ENCODE measurements around the gene USH1C. TPM values are rescaled to one million over a fixed set of nuclear protein-coding genes. Genes with fewer than 3 reads are reported as not detected.

Gene USH1C
- total RNA-seq, 1 experiment from 2014 or later = 17.5 TPM

DNA sequence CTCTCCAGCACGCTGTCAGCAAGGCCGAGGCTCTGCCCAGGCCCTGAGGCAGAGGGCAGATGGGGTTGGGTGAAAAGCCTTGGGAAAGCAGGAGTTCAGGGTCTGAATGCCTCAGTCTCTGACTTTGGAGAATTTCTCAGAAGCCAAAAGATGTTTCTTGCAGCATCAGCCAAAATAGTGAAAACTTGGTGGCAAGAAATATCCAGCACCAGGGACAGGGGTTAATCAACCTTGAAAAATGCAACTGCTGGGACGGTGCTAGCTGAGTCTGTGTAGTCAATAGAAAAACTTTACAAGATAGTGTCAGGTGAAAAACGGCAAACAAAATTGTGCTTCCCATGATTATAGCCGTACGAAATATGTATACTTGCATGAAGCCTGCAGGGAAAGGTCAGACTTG, 66.1 kb downstream of the USH1C start:
- Mint-ChIP-seq H3K36me3 (ENCODE audit: insufficient read depth, unreplicated experiment) (no peaks in the 10 kb centered on the region), H3K27ac (ENCODE audit: unreplicated experiment) (no peak overlapping the region), H3K4me1 (ENCODE audit: low read depth, unreplicated experiment) (no peaks in the 10 kb centered on the region), H3K27me3 (ENCODE audit: unreplicated experiment) (peaks cover 70% of the 10 kb centered on the region), H3K4me3 (ENCODE audit: low read depth, unreplicated experiment) (no peak overlapping the region), H3K9me3 (ENCODE audit: low read depth, unreplicated experiment) (no peaks in the 10 kb centered on the region)
- no TSS peak for BruUV-seq (replicated peaks)
- no peak for DNase-seq
- TF ChIP-seq, protein P1, sequence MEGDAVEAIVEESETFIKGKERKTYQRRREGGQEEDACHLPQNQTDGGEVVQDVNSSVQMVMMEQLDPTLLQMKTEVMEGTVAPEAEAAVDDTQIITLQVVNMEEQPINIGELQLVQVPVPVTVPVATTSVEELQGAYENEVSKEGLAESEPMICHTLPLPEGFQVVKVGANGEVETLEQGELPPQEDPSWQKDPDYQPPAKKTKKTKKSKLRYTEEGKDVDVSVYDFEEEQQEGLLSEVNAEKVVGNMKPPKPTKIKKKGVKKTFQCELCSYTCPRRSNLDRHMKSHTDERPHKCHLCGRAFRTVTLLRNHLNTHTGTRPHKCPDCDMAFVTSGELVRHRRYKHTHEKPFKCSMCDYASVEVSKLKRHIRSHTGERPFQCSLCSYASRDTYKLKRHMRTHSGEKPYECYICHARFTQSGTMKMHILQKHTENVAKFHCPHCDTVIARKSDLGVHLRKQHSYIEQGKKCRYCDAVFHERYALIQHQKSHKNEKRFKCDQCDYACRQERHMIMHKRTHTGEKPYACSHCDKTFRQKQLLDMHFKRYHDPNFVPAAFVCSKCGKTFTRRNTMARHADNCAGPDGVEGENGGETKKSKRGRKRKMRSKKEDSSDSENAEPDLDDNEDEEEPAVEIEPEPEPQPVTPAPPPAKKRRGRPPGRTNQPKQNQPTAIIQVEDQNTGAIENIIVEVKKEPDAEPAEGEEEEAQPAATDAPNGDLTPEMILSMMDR (IDR thresholded peaks at IDR 0.05; ENCODE audit: unreplicated experiment) = no peak
- CTCF ChIA-PET = no interaction called here
- intact Hi-C loops (cut with micrococcal nuclease; ENCODE audit: unreplicated experiment) = loop anchor here (10.0 kb wide), 1 partner anchor 93 kb away; the partner anchor contains the start of gene KCNJ11

GRCh38 chr11:17477361-17477760, 66.9 kb downstream of the USH1C start:
- intact Hi-C loops (cut with micrococcal nuclease; ENCODE audit: unreplicated experiment) = loop anchor here (10.0 kb wide), 1 partner anchor 93 kb away; the partner anchor contains the start of gene KCNJ11
- H3K4me3 Mint-ChIP-seq (ENCODE audit: low read depth, unreplicated experiment) = no peak overlapping the region
- no peaks in the 10 kb centered on the region for H3K9me3 Mint-ChIP-seq (ENCODE audit: low read depth, unreplicated experiment)
- CTCF ChIA-PET = no interaction called here
- H3K36me3 Mint-ChIP-seq (ENCODE audit: insufficient read depth, unreplicated experiment) = no peaks in the 10 kb centered on the region
- TF ChIP-seq, protein P1 (IDR thresholded peaks at IDR 0.05; ENCODE audit: unreplicated experiment) = no peak
- DNase-seq = no peak
- no peak overlapping the region for H3K27ac Mint-ChIP-seq (ENCODE audit: unreplicated experiment)
- peaks cover 77% of the 10 kb centered on the region for H3K27me3 Mint-ChIP-seq (ENCODE audit: unreplicated experiment)
- H3K4me1 Mint-ChIP-seq (ENCODE audit: low read depth, unreplicated experiment) = no peaks in the 10 kb centered on the region
- no TSS peak for BruUV-seq (replicated peaks)

GRCh38 chr11:17477084-17477333, 67.2 kb downstream of the USH1C start:
- Mint-ChIP-seq H3K4me1 (ENCODE audit: low read depth, unreplicated experiment) (no peaks in the 10 kb centered on the region), H3K27me3 (ENCODE audit: unreplicated experiment) (peaks cover 81% of the 10 kb centered on the region), H3K27ac (ENCODE audit: unreplicated experiment) (no peak overlapping the region), H3K36me3 (ENCODE audit: insufficient read depth, unreplicated experiment) (no peaks in the 10 kb centered on the region), H3K9me3 (ENCODE audit: low read depth, unreplicated experiment) (no peaks in the 10 kb centered on the region), H3K4me3 (ENCODE audit: low read depth, unreplicated experiment) (no peak overlapping the region)
- intact Hi-C loops (cut with micrococcal nuclease; ENCODE audit: unreplicated experiment) = loop anchor here (10.0 kb wide), 1 partner anchor 92 kb away; the partner anchor contains the start of gene KCNJ11
- CTCF ChIA-PET = no interaction called here
- TF ChIP-seq, protein P1 (IDR thresholded peaks at IDR 0.05; ENCODE audit: unreplicated experiment) = no peak
- no peak for DNase-seq
- no TSS peak for BruUV-seq (replicated peaks)

DNA sequence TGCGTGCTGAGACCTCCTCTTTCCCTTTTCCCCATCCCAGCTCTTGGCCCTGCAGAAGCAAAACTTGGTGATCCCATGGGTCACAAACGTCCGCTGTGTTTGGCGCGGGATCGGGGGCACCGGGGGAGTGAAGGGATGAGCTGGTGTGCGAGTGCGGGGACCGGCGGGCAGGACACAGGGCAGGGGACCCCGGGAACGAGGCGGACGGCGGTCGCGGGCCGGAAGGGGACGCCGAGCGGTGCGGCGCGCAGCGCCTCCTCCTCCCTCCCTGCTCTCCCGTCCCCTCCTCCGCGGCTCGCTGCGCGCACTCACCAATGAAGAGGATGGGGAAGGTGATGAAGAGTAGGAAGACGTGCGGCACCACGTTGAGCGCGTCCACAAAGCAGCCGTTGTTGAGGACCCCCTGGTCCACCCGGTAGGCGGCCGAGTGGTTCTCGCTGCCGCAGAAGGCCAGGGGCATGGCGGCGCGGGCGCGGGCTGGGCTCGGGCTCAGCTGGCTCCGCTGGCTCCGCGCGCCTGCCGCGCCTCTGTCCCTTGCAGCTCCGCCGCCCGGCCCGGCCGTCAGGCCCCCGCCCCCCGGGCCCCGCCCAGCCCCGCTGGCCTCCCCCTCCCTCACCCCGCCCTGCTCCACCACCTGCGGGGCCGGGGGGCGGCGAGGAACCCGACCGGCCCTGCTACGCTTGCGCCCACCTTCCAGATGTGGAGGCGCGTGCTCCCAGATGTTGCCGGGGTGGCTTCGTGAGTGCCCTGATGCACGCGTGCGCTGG, 67.7 kb downstream of the USH1C start, which contains the start of gene ABCC8:
ABCC8 (minus strand) TSS at position 529 of the 767 bp plus-strand sequence; CDS start at position 460, 69 bp downstream.
- CTCF ChIA-PET = no interaction called here
- TF ChIP-seq, protein P1 (IDR thresholded peaks at IDR 0.05; ENCODE audit: unreplicated experiment) = no peak
- peak within 1 kb of the TSS; percentile 61 for H3K4me3 Mint-ChIP-seq (ENCODE audit: low read depth, unreplicated experiment)

More for the DNA sequence above, 67.7 kb downstream of the USH1C start, which contains the start of gene ABCC8:
- peak; percentile 14 for DNase-seq
- H3K27ac Mint-ChIP-seq (ENCODE audit: unreplicated experiment) = no peak within 1 kb of the TSS
- intact Hi-C loops (cut with micrococcal nuclease; ENCODE audit: unreplicated experiment) = loop anchor here (10.0 kb wide), 1 partner anchor 92 kb away; the partner anchor contains the start of gene KCNJ11
- no peaks in the 10 kb centered on the region for H3K36me3 Mint-ChIP-seq (ENCODE audit: insufficient read depth, unreplicated experiment)
- H3K4me1 Mint-ChIP-seq (ENCODE audit: low read depth, unreplicated experiment) = no peaks in the 10 kb centered on the region
- H3K27me3 Mint-ChIP-seq (ENCODE audit: unreplicated experiment) = peaks cover 86% of the 10 kb centered on the region
- no TSS peak for BruUV-seq (replicated peaks)
- no peaks in the 10 kb centered on the region for H3K9me3 Mint-ChIP-seq (ENCODE audit: low read depth, unreplicated experiment)
